B cell (primary cell): ENCODE data around the gene TSPAN9. TPM values are rescaled to one million over a fixed set of nuclear protein-coding genes. Genes with fewer than 3 reads are reported as not detected.

ENCODE experiments used
- ATAC-seq: fragments of 200-7000 bp; cut with Tn5 transposase; one replicate; pipeline ENCODE4 v1.10.0; 2021; ENCODE audit warnings: low read depth, mild to moderate bottlenecking, moderate number of reproducible peaks, moderate library complexity
- CTCF ChIA-PET: fragments of 350-600 bp; sonication (Branson Sonifier 250); formaldehyde crosslinking; loops from one replicate; lab custom pipeline; 2021; ENCODE audit warnings: antibody characterized with exemption, inconsistent platforms; lab: Charles Lee
- POLR2A ChIA-PET: fragments of 350-600 bp; sonication (Branson Sonifier 250); formaldehyde crosslinking; loops from one replicate; lab custom pipeline; 2021; ENCODE audit warnings: antibody characterized with exemption; lab: Charles Lee
- DNase-seq: peaks from one replicate; pipeline ENCODE4 v3.0.0; 2013
- H2AFZ ChIP-seq: 2 replicates; pipeline ENCODE4 v1.6.1; 2012; ENCODE audit warnings: mild to moderate bottlenecking, low read depth, low read length; ENCODE audit not compliant: insufficient read depth, poor library complexity, severe bottlenecking
- H3K27ac ChIP-seq, 2 donors: 1 replicate in 1 of 2; 2 replicates in 1 of 2; pipeline ENCODE4 v1.5.1; 2012 to 2013; ENCODE audit warnings: low read length in 2 of 2, mild to moderate bottlenecking in 2 of 2, moderate library complexity in 1 of 2
- H3K27me3 ChIP-seq, 4 experiments: fragments of 200-600 bp in 1 of 4; sonication (generic) in 1 of 4; replicated peaks in 1 of 4; 1 replicate in 2 of 4; 2 replicates in 2 of 4; pipeline versions ENCODE4 v1.6.1 to v1.7.0; 2013 to 2016; ENCODE audit warnings: low read length in 3 of 4, mild to moderate bottlenecking in 2 of 4, mixed read lengths in 1 of 4, moderate library complexity in 1 of 4; ENCODE audit not compliant: insufficient read depth in 4 of 4, control insufficient read depth in 3 of 4; ENCODE audit errors: control extremely low read depth in 1 of 4
- H3K36me3 ChIP-seq, 2 experiments: replicated peaks in 1 of 2; 1 replicate in 1 of 2; 2 replicates in 1 of 2; pipeline versions ENCODE4 v1.6.1 to v1.7.1; 2013; ENCODE audit warnings: low read length in 1 of 2; ENCODE audit not compliant: insufficient read depth in 2 of 2, control insufficient read depth in 1 of 2; ENCODE audit errors: control extremely low read depth in 1 of 2, extremely low read depth in 1 of 2
- H3K4me1 ChIP-seq, 2 donors: fragments of 200-600 bp in 1 of 2; sonication (generic) in 1 of 2; 1 replicate in 1 of 2; 2 replicates in 1 of 2; pipeline versions ENCODE4 v1.5.1 to v1.6.1; 2013 to 2017; ENCODE audit warnings: low read length in 2 of 2; ENCODE audit not compliant: control insufficient read depth in 2 of 2, insufficient read depth in 2 of 2
- H3K4me2 ChIP-seq: replicated peaks from 2 replicates; pipeline ENCODE3; 2012; ENCODE audit warnings: mild to moderate bottlenecking, low read depth, low read length; ENCODE audit not compliant: poor library complexity, severe bottlenecking
- H3K4me3 ChIP-seq, 5 experiments: fragments of 200-600 bp in 1 of 5; sonication (generic) in 1 of 5; 1 replicate in 3 of 5; 2 replicates in 2 of 5; pipeline versions ENCODE4 v1.5.1 to v1.7.0; 2011 to 2016; ENCODE audit warnings: low read length in 4 of 5, mild to moderate bottlenecking in 4 of 5, low read depth in 2 of 5, control low read depth in 1 of 5, moderate library complexity in 1 of 5; ENCODE audit not compliant: insufficient read depth in 1 of 5; ENCODE audit errors: control extremely low read depth in 1 of 5, extremely low read depth in 1 of 5
- H3K79me2 ChIP-seq: fragments of 200-600 bp; sonication (generic); one replicate; pipeline ENCODE4 v1.6.0; 2016; ENCODE audit warnings: low read length; ENCODE audit not compliant: control insufficient read depth, insufficient read depth
- H3K9ac ChIP-seq: fragments of 200-600 bp; sonication (generic); 2 replicates; pipeline ENCODE4 v1.6.1; 2017; ENCODE audit warnings: mild to moderate bottlenecking, low read length, moderate library complexity
- H3K9me3 ChIP-seq, 3 donors: one replicate each; pipeline versions ENCODE4 v1.6.1 to v1.7.1; 2013; ENCODE audit warnings: low read length in 2 of 3; ENCODE audit not compliant: control insufficient read depth in 2 of 3, insufficient read depth in 1 of 3; ENCODE audit errors: control extremely low read depth in 1 of 3
- H4K20me1 ChIP-seq: 2 replicates; pipeline ENCODE4 v1.6.0; 2012; ENCODE audit warnings: mild to moderate bottlenecking, low read length; ENCODE audit not compliant: insufficient read depth, control insufficient read depth, poor library complexity, severe bottlenecking
- H3K27ac Mint-ChIP-seq: one replicate; pipeline ENCODE4 v1.8.0; 2021; ENCODE audit warnings: mixed read lengths
- H3K27me3 Mint-ChIP-seq: one replicate; pipeline ENCODE4 v1.8.0; 2021; ENCODE audit warnings: mixed read lengths
- H3K4me1 Mint-ChIP-seq: one replicate; pipeline ENCODE4 v1.8.0; 2021; ENCODE audit warnings: mixed read lengths
- H3K4me3 Mint-ChIP-seq: one replicate; pipeline ENCODE4 v1.8.0; 2021; ENCODE audit warnings: mixed read lengths
- H3K9me3 Mint-ChIP-seq: one replicate; pipeline ENCODE4 v1.8.0; 2022; ENCODE audit warnings: mixed read lengths; ENCODE audit not compliant: insufficient read depth
- EZH2 ChIP-seq: IDR thresholded peaks from 2 replicates; pipeline ENCODE4 v1.6.1; 2012; ENCODE audit warnings: borderline replicate concordance, low read depth, mild to moderate bottlenecking, moderate library complexity, low read length; ENCODE audit not compliant: insufficient read depth, poor library complexity, severe bottlenecking
- WGBS: methylation state at CpG from one replicate; pipeline ENCODE4 v1.1.5; 2013; ENCODE audit warnings: missing lambda C conversion rate; ENCODE audit not compliant: insufficient coverage; 5-methylcytosine and 5-hydroxymethylcytosine counted together
- intact Hi-C: fragments of 100-400 bp; cut with micrococcal nuclease; formaldehyde crosslinking; loops from one replicate; pipeline ENCODE4 v1.10.0; 2022
- polyA plus RNA-seq: library from polyadenylated mRNA; depleted of rRNA; stranded (reverse); fragments of >200 nt; gene quantifications from 2 replicates; pipeline ENCODE4 v1.2.3, GENCODE V29; 2012
- total RNA-seq, 2 donors: library from RNA; stranded (reverse); fragments of 120-200 nt in 1 of 2; gene quantifications; 1 replicate in 1 of 2; 2 replicates in 1 of 2; pipeline versions ENCODE4 v1.2.3 to v1.2.4, GENCODE V29; 2013 to 2022
- TF ChIP-seq, protein P1 (sequence below): fragments of 200-600 bp; IDR thresholded peaks from one replicate; pipeline ENCODE4 v1.8.0; 2022; ENCODE audit warnings: antibody characterized with exemption, mild to moderate bottlenecking

The TSPAN9 gene
- total and polyA plus RNA-seq, 2 donors (not counting 1 experiment from before 2014, with no cell fraction given): 0.15 to 0.37 TPM

- no peak for DNase-seq
- no peaks in the 10 kb centered on the region for H3K4me1 ChIP-seq
- POLR2A ChIA-PET: no interaction called here
- ATAC-seq: no peak
- no peak overlapping the region for H3K4me3 Mint-ChIP-seq
- H3K4me2 ChIP-seq: no peak overlapping the region
- 91% methylated on average over 4 of the region's 4 CpGs for WGBS
- peaks cover 14% of the 10 kb centered on the region for H3K27me3 Mint-ChIP-seq
- H3K36me3 ChIP-seq: no peaks in the 10 kb centered on the region
- CTCF ChIA-PET: no interaction called here
- no peaks in the 10 kb centered on the region for H4K20me1 ChIP-seq
- no peak overlapping the region for H3K4me3 ChIP-seq
- TF ChIP-seq, protein P1, sequence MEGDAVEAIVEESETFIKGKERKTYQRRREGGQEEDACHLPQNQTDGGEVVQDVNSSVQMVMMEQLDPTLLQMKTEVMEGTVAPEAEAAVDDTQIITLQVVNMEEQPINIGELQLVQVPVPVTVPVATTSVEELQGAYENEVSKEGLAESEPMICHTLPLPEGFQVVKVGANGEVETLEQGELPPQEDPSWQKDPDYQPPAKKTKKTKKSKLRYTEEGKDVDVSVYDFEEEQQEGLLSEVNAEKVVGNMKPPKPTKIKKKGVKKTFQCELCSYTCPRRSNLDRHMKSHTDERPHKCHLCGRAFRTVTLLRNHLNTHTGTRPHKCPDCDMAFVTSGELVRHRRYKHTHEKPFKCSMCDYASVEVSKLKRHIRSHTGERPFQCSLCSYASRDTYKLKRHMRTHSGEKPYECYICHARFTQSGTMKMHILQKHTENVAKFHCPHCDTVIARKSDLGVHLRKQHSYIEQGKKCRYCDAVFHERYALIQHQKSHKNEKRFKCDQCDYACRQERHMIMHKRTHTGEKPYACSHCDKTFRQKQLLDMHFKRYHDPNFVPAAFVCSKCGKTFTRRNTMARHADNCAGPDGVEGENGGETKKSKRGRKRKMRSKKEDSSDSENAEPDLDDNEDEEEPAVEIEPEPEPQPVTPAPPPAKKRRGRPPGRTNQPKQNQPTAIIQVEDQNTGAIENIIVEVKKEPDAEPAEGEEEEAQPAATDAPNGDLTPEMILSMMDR: no peak
- TF ChIP-seq EZH2: no peak
- no peak overlapping the region for H3K27ac ChIP-seq
- no peaks in the 10 kb centered on the region for H3K9me3 ChIP-seq
- intact Hi-C loops: no loop called here
- no peaks in the 10 kb centered on the region for H3K79me2 ChIP-seq
- no peak overlapping the region for H3K27ac Mint-ChIP-seq
- H3K9ac ChIP-seq: no peak overlapping the region
- no peaks in the 10 kb centered on the region for H3K27me3 ChIP-seq
- H3K9me3 Mint-ChIP-seq: no peaks in the 10 kb centered on the region
- H3K4me1 Mint-ChIP-seq: peaks cover 5% of the 10 kb centered on the region
- H2AFZ ChIP-seq: no peak overlapping the region
These were observed 140.5 kb downstream of the TSPAN9 start for GRCh38 chr12:3217683-3218079.

DNA sequence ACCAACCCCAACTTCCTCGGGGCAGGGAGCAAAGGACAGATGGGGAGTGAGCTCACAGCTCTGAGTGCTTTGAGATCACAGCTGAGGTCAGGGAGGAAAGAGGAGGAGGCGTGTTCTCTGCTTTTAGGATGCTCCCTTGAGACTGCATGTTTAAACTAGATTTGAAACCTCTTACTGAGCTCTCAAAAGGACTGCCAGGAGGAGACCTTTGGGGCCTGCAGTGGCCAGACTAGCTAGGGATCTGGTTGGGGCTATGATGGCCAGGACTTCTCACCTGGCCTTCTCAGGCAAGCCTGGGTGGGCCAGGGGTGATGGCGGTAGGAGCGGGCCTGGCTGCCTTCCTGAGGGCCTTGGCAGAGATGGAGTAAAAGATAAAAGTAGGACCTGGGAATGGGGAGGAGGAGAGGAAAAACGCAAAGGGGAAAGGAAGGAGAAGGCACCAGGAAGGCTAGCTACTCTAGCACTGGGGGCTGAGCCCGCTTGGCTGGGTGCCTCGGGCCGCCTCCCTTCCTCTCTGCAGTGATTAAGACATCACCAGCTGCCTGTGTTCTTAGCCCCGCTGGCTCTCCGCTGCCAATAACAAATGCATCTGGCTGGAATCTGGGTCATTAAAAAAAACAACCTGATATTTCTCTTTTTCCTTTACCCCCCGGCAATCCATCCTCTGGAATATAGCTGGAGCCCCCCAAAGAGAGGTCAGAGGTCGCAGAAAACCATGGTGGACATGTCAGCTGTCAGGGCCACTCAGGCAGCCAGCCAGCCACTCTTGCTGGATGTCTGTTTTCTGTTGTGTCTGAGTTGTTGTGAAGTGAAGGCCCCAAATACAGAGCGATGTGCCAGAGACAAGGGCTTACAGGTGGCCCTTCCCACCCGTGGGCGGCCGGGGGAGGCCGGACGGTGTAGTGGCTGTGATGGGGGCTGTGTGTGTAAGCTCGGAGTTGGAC lies 141.3 kb downstream of the TSPAN9 start:
- no peaks in the 10 kb centered on the region for H4K20me1 ChIP-seq
- H3K27ac ChIP-seq: no peak overlapping the region
- Mint-ChIP-seq H3K9me3 (no peaks in the 10 kb centered on the region), H3K27ac (no peak overlapping the region), H3K4me3 (no peak overlapping the region), H3K27me3 (peaks cover 12% of the 10 kb centered on the region), H3K4me1 (peaks cover 5% of the 10 kb centered on the region)
- H3K4me3 ChIP-seq: no peak overlapping the region
- ChIA-PET POLR2A (no interaction called here), CTCF (no interaction called here)
- no peaks in the 10 kb centered on the region for H3K4me1 ChIP-seq
- no peak overlapping the region for H2AFZ ChIP-seq
- no peaks in the 10 kb centered on the region for H3K36me3 ChIP-seq
- DNase-seq: no peak
- H3K27me3 ChIP-seq: no peaks in the 10 kb centered on the region
- H3K9ac ChIP-seq: no peak overlapping the region
- no peak for ATAC-seq
- intact Hi-C loops: no loop called here
- H3K9me3 ChIP-seq: no peaks in the 10 kb centered on the region
- H3K4me2 ChIP-seq: no peak overlapping the region
- 79% methylated on average over 16 of the region's 19 CpGs for WGBS
- TF ChIP-seq, protein P1: no peak
- no peak for TF ChIP-seq EZH2
- no peaks in the 10 kb centered on the region for H3K79me2 ChIP-seq
